HEK293 (cell line): ENCODE data around the gene GLTP.

Experiments used
- FEZF1 ChIP-seq: fragments of 450-650 bp; formaldehyde crosslinking; IDR thresholded peaks from 2 replicates; pipeline ENCODE4 v1.5.1; 2016; ENCODE audit warnings: missing biosample characterization, missing genetic modification characterization
- IKZF3 ChIP-seq: fragments of 450-650 bp; IDR thresholded peaks from 2 replicates; pipeline ENCODE4 v1.5.0; 2018; ENCODE audit warnings: missing biosample characterization, mild to moderate bottlenecking, missing genetic modification characterization, moderate library complexity
- KLF8 ChIP-seq: fragments of 450-650 bp; formaldehyde crosslinking; IDR thresholded peaks from 2 replicates; pipeline ENCODE4 v1.5.1; 2016; ENCODE audit warnings: missing biosample characterization, missing genetic modification characterization
- SP2 ChIP-seq: fragments of 450-650 bp; formaldehyde crosslinking; IDR thresholded peaks from 2 replicates; pipeline ENCODE4 v1.5.1; 2016; ENCODE audit warnings: missing biosample characterization, missing genetic modification characterization
- TCF7L2 ChIP-seq: IDR thresholded peaks from 2 replicates; pipeline ENCODE4 v1.6.1; 2011; ENCODE audit warnings: low read depth, mild to moderate bottlenecking, inconsistent platforms, low read length, moderate library complexity, borderline replicate concordance
- ZBTB21 ChIP-seq: fragments of 450-650 bp; formaldehyde crosslinking; IDR thresholded peaks from 2 replicates; pipeline ENCODE4 v1.5.1; 2017; ENCODE audit warnings: missing biosample characterization, missing genetic modification characterization
- ZEB2 ChIP-seq: fragments of 450-650 bp; formaldehyde crosslinking; IDR thresholded peaks from 2 replicates; pipeline ENCODE4 v1.5.1; 2016; ENCODE audit warnings: missing biosample characterization, missing genetic modification characterization
- ZFP41 ChIP-seq: fragments of 450-650 bp; formaldehyde crosslinking; IDR thresholded peaks from 2 replicates; pipeline ENCODE4 v1.5.1; 2016; ENCODE audit warnings: missing biosample characterization, missing genetic modification characterization, borderline replicate concordance
- ZIC2 ChIP-seq: fragments of 450-650 bp; formaldehyde crosslinking; IDR thresholded peaks from 2 replicates; pipeline ENCODE4 v1.5.1; 2016; ENCODE audit warnings: missing biosample characterization, missing genetic modification characterization
- ZNF138 ChIP-seq: fragments of 450-650 bp; formaldehyde crosslinking; IDR thresholded peaks from 2 replicates; pipeline ENCODE4 v1.5.1; 2016; ENCODE audit warnings: missing biosample characterization, missing genetic modification characterization, borderline replicate concordance
- ZNF174 ChIP-seq: fragments of 450-650 bp; formaldehyde crosslinking; IDR thresholded peaks from 2 replicates; pipeline ENCODE4 v1.5.0; 2017; ENCODE audit warnings: missing biosample characterization, mild to moderate bottlenecking, missing genetic modification characterization
- ZNF266 ChIP-seq: fragments of 450-650 bp; formaldehyde crosslinking; IDR thresholded peaks from 2 replicates; pipeline ENCODE4 v1.5.1; 2016; ENCODE audit warnings: missing biosample characterization, missing genetic modification characterization, low read depth
- ZNF292 ChIP-seq: fragments of 450-650 bp; formaldehyde crosslinking; IDR thresholded peaks from 2 replicates; pipeline ENCODE4 v1.5.1; 2016; ENCODE audit warnings: low read depth, missing biosample characterization, missing genetic modification characterization, borderline replicate concordance
- ZNF366 ChIP-seq: fragments of 450-650 bp; formaldehyde crosslinking; conservative IDR thresholded peaks from 2 replicates; pipeline ENCODE4 v1.5.1; 2016; ENCODE audit warnings: missing biosample characterization, missing genetic modification characterization
- ZNF544 ChIP-seq: fragments of 450-650 bp; formaldehyde crosslinking; IDR thresholded peaks from 2 replicates; pipeline ENCODE4 v1.5.0; 2017; ENCODE audit warnings: missing biosample characterization, missing genetic modification characterization
- ZNF555 ChIP-seq: fragments of 450-650 bp; formaldehyde crosslinking; conservative IDR thresholded peaks from 2 replicates; pipeline ENCODE4 v1.5.1; 2017; ENCODE audit warnings: missing biosample characterization, mild to moderate bottlenecking, missing genetic modification characterization, inconsistent platforms
- ZNF571 ChIP-seq: fragments of 450-650 bp; formaldehyde crosslinking; IDR thresholded peaks from 2 replicates; pipeline ENCODE4 v1.5.0; 2017; ENCODE audit warnings: missing biosample characterization, missing genetic modification characterization
- ZNF624 ChIP-seq: fragments of 450-650 bp; formaldehyde crosslinking; IDR thresholded peaks from 2 replicates; pipeline ENCODE4 v1.5.1; 2017; ENCODE audit warnings: missing biosample characterization, missing genetic modification characterization
- ZNF654 ChIP-seq: fragments of 450-650 bp; formaldehyde crosslinking; IDR thresholded peaks from 2 replicates; pipeline ENCODE4 v1.5.1; 2016; ENCODE audit warnings: low read depth, missing biosample characterization, missing genetic modification characterization
- ZNF791 ChIP-seq: fragments of 450-650 bp; formaldehyde crosslinking; IDR thresholded peaks from 2 replicates; pipeline ENCODE4 v1.5.1; 2016; ENCODE audit warnings: missing biosample characterization, missing genetic modification characterization
- TF ChIP-seq, protein P1 (sequence below): fragments of 450-650 bp; formaldehyde crosslinking; IDR thresholded peaks from 2 replicates; pipeline ENCODE4 v1.5.1; 2016; ENCODE audit warnings: missing biosample characterization, missing genetic modification characterization
- TF ChIP-seq, protein P2 (sequence below): fragments of 450-650 bp; formaldehyde crosslinking; IDR thresholded peaks from 2 replicates; pipeline ENCODE4; 2016; ENCODE audit warnings: missing biosample characterization, missing genetic modification characterization
- TF ChIP-seq, protein P3 (sequence below): fragments of 450-650 bp; formaldehyde crosslinking; conservative IDR thresholded peaks from 2 replicates; pipeline ENCODE4 v1.5.1; 2016; ENCODE audit warnings: low read depth, missing biosample characterization, missing genetic modification characterization
- TF ChIP-seq, protein P4 (sequence below): fragments of 450-650 bp; formaldehyde crosslinking; IDR thresholded peaks from 2 replicates; pipeline ENCODE4 v1.5.1; 2016; ENCODE audit warnings: missing biosample characterization, missing genetic modification characterization
- TF ChIP-seq, protein P5 (sequence below): fragments of 450-650 bp; formaldehyde crosslinking; IDR thresholded peaks from 2 replicates; pipeline ENCODE4 v1.5.1; 2016; ENCODE audit warnings: missing biosample characterization, missing genetic modification characterization
- TF ChIP-seq, protein P6 (sequence below): fragments of 450-650 bp; formaldehyde crosslinking; IDR thresholded peaks from 2 replicates; pipeline ENCODE4 v1.5.1; 2016; ENCODE audit warnings: missing biosample characterization, missing genetic modification characterization
- TF ChIP-seq, protein P7 (sequence below): fragments of 450-650 bp; formaldehyde crosslinking; IDR thresholded peaks from 2 replicates; pipeline ENCODE4 v1.5.1; 2016; ENCODE audit warnings: missing biosample characterization, missing genetic modification characterization

The GLTP gene

DNA sequence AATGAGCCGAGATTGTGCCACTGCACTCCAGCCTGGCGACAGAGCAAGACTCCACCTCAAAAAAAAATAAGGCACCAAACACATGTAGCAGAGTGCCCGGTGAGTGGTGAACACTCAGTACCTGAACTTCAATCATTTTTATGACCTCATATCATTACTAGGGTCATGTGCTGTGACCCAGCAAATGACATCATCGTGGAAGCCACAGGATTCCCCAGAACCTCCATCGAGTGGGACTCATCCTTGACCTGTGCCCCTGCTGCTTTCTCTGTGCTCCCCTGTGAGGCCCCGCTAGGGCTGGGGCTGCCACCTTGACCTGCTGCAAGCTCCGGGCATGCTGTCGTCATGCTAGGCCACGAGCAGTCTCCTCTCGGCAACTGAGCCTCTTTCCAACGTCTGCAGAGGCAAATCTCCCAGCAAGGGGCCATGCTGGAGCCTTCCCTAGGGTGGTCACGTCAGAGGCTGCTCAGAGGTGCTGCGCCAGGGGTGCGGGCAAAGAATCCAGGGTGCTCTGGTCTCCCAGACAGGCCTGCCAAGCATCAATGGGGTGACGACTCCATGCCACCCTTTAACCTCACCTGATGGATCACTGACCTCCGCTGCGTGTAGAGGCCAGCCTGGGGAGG is 18.5 kb downstream of the GLTP start (continued):
- TF ChIP-seq, protein P1, sequence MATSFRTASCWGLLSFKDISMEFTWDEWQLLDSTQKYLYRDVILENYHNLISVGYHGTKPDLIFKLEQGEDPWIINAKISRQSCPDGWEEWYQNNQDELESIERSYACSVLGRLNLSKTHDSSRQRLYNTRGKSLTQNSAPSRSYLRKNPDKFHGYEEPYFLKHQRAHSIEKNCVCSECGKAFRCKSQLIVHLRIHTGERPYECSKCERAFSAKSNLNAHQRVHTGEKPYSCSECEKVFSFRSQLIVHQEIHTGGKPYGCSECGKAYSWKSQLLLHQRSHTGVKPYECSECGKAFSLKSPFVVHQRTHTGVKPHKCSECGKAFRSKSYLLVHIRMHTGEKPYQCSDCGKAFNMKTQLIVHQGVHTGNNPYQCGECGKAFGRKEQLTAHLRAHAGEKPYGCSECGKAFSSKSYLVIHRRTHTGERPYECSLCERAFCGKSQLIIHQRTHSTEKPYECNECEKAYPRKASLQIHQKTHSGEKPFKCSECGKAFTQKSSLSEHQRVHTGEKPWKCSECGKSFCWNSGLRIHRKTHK (tag by site-specific recombination) = no peak
- TF ChIP-seq ZNF791 (tag by site-specific recombination) (no peak), FEZF1 (tag by site-specific recombination) (0 out of 2 replicates have a peak, but pooled peaks have one; percentile 22), ZNF366 (tag by site-specific recombination) (peak; percentile 72), ZNF571 (tag by site-specific recombination) (no peak), TCF7L2 (no peak), ZNF266 (tag by site-specific recombination) (no peak), ZFP41 (tag by site-specific recombination) (no peak), ZNF292 (tag by site-specific recombination) (no peak), SP2 (tag by site-specific recombination) (no peak), ZEB2 (peak; percentile 84; the same call in 1 of the 2 replicates), ZNF174 (no peak), ZNF555 (no peak), ZNF544 (tag by site-specific recombination) (no peak), ZIC2 (tag by site-specific recombination) (peak; percentile 100), ZNF654 (tag by site-specific recombination) (no peak), ZNF138 (tag by site-specific recombination) (no peak), ZBTB21 (tag by site-specific recombination) (peak; percentile 96), KLF8 (tag by site-specific recombination) (no peak), ZNF624 (tag by site-specific recombination) (no peak), IKZF3 (tag by site-specific recombination) (peak; percentile 75)
- TF ChIP-seq, protein P2, sequence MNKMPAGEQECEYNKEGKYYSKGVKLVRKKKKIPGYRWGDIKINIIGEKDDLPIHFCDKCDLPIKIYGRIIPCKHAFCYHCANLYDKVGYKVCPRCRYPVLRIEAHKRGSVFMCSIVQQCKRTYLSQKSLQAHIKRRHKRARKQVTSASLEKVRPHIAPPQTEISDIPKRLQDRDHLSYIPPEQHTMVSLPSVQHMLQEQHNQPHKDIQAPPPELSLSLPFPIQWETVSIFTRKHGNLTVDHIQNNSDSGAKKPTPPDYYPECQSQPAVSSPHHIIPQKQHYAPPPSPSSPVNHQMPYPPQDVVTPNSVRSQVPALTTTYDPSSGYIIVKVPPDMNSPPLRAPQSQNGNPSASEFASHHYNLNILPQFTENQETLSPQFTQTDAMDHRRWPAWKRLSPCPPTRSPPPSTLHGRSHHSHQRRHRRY (tag by site-specific recombination) = no peak
- TF ChIP-seq, protein P3, sequence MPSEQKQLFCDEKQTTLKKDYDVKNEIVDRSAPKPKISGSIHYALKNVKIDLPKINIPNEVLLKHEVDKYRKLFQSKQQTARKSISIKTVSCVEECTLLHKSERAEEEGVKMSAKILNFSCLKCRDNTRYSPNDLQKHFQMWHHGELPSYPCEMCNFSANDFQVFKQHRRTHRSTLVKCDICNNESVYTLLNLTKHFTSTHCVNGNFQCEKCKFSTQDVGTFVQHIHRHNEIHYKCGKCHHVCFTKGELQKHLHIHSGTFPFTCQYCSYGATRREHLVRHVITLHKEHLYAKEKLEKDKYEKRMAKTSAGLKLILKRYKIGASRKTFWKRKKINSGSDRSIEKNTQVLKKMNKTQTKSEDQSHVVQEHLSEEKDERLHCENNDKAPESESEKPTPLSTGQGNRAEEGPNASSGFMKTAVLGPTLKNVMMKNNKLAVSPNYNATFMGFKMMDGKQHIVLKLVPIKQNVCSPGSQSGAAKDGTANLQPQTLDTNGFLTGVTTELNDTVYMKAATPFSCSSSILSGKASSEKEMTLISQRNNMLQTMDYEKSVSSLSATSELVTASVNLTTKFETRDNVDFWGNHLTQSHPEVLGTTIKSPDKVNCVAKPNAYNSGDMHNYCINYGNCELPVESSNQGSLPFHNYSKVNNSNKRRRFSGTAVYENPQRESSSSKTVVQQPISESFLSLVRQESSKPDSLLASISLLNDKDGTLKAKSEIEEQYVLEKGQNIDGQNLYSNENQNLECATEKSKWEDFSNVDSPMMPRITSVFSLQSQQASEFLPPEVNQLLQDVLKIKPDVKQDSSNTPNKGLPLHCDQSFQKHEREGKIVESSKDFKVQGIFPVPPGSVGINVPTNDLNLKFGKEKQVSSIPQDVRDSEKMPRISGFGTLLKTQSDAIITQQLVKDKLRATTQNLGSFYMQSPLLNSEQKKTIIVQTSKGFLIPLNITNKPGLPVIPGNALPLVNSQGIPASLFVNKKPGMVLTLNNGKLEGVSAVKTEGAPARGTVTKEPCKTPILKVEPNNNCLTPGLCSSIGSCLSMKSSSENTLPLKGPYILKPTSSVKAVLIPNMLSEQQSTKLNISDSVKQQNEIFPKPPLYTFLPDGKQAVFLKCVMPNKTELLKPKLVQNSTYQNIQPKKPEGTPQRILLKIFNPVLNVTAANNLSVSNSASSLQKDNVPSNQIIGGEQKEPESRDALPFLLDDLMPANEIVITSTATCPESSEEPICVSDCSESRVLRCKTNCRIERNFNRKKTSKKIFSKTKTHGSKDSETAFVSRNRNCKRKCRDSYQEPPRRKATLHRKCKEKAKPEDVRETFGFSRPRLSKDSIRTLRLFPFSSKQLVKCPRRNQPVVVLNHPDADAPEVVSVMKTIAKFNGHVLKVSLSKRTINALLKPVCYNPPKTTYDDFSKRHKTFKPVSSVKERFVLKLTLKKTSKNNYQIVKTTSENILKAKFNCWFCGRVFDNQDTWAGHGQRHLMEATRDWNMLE (tag by site-specific recombination) = no peak
- TF ChIP-seq, protein P4, sequence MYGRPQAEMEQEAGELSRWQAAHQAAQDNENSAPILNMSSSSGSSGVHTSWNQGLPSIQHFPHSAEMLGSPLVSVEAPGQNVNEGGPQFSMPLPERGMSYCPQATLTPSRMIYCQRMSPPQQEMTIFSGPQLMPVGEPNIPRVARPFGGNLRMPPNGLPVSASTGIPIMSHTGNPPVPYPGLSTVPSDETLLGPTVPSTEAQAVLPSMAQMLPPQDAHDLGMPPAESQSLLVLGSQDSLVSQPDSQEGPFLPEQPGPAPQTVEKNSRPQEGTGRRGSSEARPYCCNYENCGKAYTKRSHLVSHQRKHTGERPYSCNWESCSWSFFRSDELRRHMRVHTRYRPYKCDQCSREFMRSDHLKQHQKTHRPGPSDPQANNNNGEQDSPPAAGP (tag by site-specific recombination) = peak; percentile 78; the same call in 1 of the 2 replicates
- TF ChIP-seq, protein P5, sequence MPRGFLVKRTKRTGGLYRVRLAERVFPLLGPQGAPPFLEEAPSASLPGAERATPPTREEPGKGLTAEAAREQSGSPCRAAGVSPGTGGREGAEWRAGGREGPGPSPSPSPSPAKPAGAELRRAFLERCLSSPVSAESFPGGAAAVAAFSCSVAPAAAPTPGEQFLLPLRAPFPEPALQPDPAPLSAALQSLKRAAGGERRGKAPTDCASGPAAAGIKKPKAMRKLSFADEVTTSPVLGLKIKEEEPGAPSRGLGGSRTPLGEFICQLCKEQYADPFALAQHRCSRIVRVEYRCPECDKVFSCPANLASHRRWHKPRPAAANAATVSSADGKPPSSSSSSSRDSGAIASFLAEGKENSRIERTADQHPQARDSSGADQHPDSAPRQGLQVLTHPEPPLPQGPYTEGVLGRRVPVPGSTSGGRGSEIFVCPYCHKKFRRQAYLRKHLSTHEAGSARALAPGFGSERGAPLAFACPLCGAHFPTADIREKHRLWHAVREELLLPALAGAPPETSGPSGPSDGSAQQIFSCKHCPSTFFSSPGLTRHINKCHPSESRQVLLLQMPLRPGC = no peak
- TF ChIP-seq, protein P6, sequence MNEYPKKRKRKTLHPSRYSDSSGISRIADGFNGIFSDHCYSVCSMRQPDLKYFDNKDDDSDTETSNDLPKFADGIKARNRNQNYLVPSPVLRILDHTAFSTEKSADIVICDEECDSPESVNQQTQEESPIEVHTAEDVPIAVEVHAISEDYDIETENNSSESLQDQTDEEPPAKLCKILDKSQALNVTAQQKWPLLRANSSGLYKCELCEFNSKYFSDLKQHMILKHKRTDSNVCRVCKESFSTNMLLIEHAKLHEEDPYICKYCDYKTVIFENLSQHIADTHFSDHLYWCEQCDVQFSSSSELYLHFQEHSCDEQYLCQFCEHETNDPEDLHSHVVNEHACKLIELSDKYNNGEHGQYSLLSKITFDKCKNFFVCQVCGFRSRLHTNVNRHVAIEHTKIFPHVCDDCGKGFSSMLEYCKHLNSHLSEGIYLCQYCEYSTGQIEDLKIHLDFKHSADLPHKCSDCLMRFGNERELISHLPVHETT = peak; percentile 84
- TF ChIP-seq, protein P7, sequence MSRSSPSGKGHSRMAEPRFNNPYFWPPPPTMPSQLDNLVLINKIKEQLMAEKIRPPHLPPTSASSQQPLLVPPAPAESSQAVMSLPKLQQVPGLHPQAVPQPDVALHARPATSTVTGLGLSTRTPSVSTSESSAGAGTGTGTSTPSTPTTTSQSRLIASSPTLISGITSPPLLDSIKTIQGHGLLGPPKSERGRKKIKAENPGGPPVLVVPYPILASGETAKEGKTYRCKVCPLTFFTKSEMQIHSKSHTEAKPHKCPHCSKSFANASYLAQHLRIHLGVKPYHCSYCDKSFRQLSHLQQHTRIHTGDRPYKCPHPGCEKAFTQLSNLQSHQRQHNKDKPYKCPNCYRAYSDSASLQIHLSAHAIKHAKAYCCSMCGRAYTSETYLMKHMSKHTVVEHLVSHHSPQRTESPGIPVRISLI (tag by site-specific recombination) = peak; percentile 67; the same call in 1 of the 2 replicates
